ENCODE measurements around the gene HS6ST3.

DNA sequence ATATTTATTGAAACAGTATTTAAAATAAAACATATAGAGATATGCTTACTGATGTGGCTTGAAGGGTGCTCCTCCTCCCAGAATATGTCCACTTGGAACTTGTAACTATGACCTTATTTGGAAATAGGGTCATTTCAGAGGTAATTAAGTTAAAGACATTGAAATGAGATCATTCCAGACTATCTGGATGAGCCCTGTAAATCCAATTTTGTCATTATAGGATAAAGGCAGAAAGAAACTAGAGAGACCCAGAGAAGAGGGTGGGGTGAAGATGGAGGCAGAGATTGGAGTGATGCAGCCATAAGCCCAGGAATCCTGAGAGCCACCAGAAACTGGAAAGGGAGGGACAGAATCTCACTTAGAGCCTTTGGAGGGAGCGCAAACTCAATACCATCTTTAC lies 661.2 kb downstream of the HS6ST3 start:
- TF ChIP-seq, protein P1, sequence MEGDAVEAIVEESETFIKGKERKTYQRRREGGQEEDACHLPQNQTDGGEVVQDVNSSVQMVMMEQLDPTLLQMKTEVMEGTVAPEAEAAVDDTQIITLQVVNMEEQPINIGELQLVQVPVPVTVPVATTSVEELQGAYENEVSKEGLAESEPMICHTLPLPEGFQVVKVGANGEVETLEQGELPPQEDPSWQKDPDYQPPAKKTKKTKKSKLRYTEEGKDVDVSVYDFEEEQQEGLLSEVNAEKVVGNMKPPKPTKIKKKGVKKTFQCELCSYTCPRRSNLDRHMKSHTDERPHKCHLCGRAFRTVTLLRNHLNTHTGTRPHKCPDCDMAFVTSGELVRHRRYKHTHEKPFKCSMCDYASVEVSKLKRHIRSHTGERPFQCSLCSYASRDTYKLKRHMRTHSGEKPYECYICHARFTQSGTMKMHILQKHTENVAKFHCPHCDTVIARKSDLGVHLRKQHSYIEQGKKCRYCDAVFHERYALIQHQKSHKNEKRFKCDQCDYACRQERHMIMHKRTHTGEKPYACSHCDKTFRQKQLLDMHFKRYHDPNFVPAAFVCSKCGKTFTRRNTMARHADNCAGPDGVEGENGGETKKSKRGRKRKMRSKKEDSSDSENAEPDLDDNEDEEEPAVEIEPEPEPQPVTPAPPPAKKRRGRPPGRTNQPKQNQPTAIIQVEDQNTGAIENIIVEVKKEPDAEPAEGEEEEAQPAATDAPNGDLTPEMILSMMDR (IDR thresholded peaks at IDR 0.05): no peak
- no peak for TF ChIP-seq POLR2A (IDR thresholded peaks at IDR 0.05)
